NT2/D1 (cell line): ENCODE measurements around the gene SCN5A.

ENCODE experiments used
- YY1 ChIP-seq: IDR thresholded peaks from 2 replicates; pipeline ENCODE4 v1.6.1; 2011; ENCODE audit not compliant: insufficient read length, insufficient read depth
- ZNF274 ChIP-seq: IDR thresholded peaks from 2 replicates; pipeline ENCODE4 v1.6.1; 2011; ENCODE audit warnings: mild to moderate bottlenecking, low read depth, low read length

DNA sequence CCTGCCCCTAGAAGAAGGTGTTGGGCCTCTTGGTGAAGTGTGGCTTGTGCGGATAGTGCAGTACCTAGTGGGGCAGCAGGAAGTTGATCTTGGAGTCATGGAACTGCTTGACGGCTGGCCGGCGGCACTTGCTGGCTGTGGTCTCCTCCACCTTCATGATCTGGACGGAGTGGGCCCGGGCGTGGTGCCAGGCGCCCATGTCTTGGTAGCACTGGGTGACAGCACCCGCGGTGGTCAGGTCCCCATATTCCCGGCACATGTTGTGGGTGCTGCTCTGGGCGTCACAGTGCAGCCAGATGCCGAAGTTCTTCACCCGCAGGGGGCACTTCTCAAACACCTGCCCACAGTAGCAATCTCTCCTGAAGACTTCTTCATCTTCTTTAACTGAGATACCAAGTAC, 122.7 kb downstream of the SCN5A start:
- TF ChIP-seq YY1 (no peak), ZNF274 (no peak)
